ENCODE results near the gene CD209.

The CD209 gene

GRCh38 chr19:7740682-7741054, 6.7 kb downstream of the CD209 start:
- H3K4me1 ChIP-seq (ENCODE audit: control insufficient read depth in 2 of 2, insufficient read depth in 1 of 2, low read depth in 1 of 2, low read length in 2 of 2), result no peaks in the 10 kb centered on the region
- H2BK120ac ChIP-seq (ENCODE audit: low read depth, low read length), result no peak overlapping the region
- H3K23ac ChIP-seq (ENCODE audit: low read depth, low read length, poor library complexity), result no peak overlapping the region
- no peak overlapping the region for H3K4ac ChIP-seq (ENCODE audit: low read length)
- peak overlapping the region; percentile 3 for H2AFZ ChIP-seq (ENCODE audit: low read length)
- no peaks in the 10 kb centered on the region for H3K36me3 ChIP-seq (replicated peaks in 1 of 2; ENCODE audit: control insufficient read depth in 2 of 2, insufficient read depth in 2 of 2, low read length in 2 of 2)
- H4K8ac ChIP-seq (ENCODE audit: low read depth, low read length), result no peak overlapping the region
- H2BK5ac ChIP-seq (ENCODE audit: low read length), result no peak overlapping the region
- H3K4me3 ChIP-seq (ENCODE audit: low read length in 2 of 2), result no peak overlapping the region
- H3K27ac ChIP-seq (replicated peaks; ENCODE audit: low read length), result no peak overlapping the region
- H3K14ac ChIP-seq (ENCODE audit: low read length), result no peak overlapping the region
- no peak overlapping the region for H3K9ac ChIP-seq (ENCODE audit: low read depth, low read length, poor library complexity)
- no peak for DNase-seq (ENCODE audit: low spot score)
- H2AK5ac ChIP-seq (ENCODE audit: low read depth, low read length), result no peak overlapping the region
- no peak overlapping the region for H2BK12ac ChIP-seq (ENCODE audit: low read length)
- H3K4me2 ChIP-seq (ENCODE audit: insufficient read depth, low read length, poor library complexity, severe bottlenecking), result no peak overlapping the region
- H3K18ac ChIP-seq (ENCODE audit: low read length), result no peak overlapping the region
- H3K27me3 ChIP-seq (ENCODE audit: control insufficient read depth in 3 of 3, insufficient read depth in 3 of 3, low read depth in 1 of 3, low read length in 3 of 3), result peaks cover 0 to 7% (median 0%) of the 10 kb centered on the region in 3 experiments
- WGBS, 2 donors (ENCODE audit: extremely low coverage in 2 of 2, insufficient read length in 2 of 2, insufficient replicate concordance in 1 of 2), result no CpG with 5 or more reads among the region's 6 CpGs
- H3K79me1 ChIP-seq (ENCODE audit: low read depth, low read length), result no peaks in the 10 kb centered on the region
- H2BK15ac ChIP-seq (ENCODE audit: low read length), result no peak overlapping the region
- no peak overlapping the region for H4K91ac ChIP-seq (ENCODE audit: low read depth, low read length, poor library complexity)
- no peaks in the 10 kb centered on the region for H3K9me3 ChIP-seq (replicated peaks in 1 of 2; ENCODE audit: control insufficient read depth in 2 of 2, insufficient read depth in 1 of 2, low read depth in 1 of 2, low read length in 2 of 2)

- Histone ChIP-seq H3K9me3 (replicated peaks in 1 of 2; ENCODE audit: control insufficient read depth in 2 of 2, insufficient read depth in 1 of 2, low read depth in 1 of 2, low read length in 2 of 2) (no peaks in the 10 kb centered on the region), H3K9ac (ENCODE audit: low read depth, low read length, poor library complexity) (no peak overlapping the region), H3K18ac (ENCODE audit: low read length) (no peak overlapping the region), H2AK5ac (ENCODE audit: low read depth, low read length) (no peak overlapping the region), H3K4me1 (ENCODE audit: control insufficient read depth in 2 of 2, insufficient read depth in 1 of 2, low read depth in 1 of 2, low read length in 2 of 2) (no peaks in the 10 kb centered on the region), H3K23ac (ENCODE audit: low read depth, low read length, poor library complexity) (no peak overlapping the region), H2BK15ac (ENCODE audit: low read length) (no peak overlapping the region), H4K8ac (ENCODE audit: low read depth, low read length) (no peak overlapping the region), H3K4me2 (ENCODE audit: insufficient read depth, low read length, poor library complexity, severe bottlenecking) (no peak overlapping the region), H3K4me3 (ENCODE audit: low read length in 2 of 2) (no peak overlapping the region), H2BK120ac (ENCODE audit: low read depth, low read length) (no peak overlapping the region), H3K27ac (replicated peaks; ENCODE audit: low read length) (no peak overlapping the region), H3K14ac (ENCODE audit: low read length) (no peak overlapping the region), H3K4ac (ENCODE audit: low read length) (no peak overlapping the region), H2BK5ac (ENCODE audit: low read length) (no peak overlapping the region), H2BK12ac (ENCODE audit: low read length) (no peak overlapping the region), H3K27me3 (ENCODE audit: control insufficient read depth in 3 of 3, insufficient read depth in 3 of 3, low read depth in 1 of 3, low read length in 3 of 3) (peaks cover 0 to 7% (median 0%) of the 10 kb centered on the region in 3 experiments), H3K79me1 (ENCODE audit: low read depth, low read length) (no peaks in the 10 kb centered on the region), H2AFZ (ENCODE audit: low read length) (peak overlapping the region; percentile 3), H3K36me3 (replicated peaks in 1 of 2; ENCODE audit: control insufficient read depth in 2 of 2, insufficient read depth in 2 of 2, low read length in 2 of 2) (no peaks in the 10 kb centered on the region), H4K91ac (ENCODE audit: low read depth, low read length, poor library complexity) (no peak overlapping the region)
- no CpG with 5 or more reads among the region's 19 CpGs for WGBS, 2 donors (ENCODE audit: extremely low coverage in 2 of 2, insufficient read length in 2 of 2, insufficient replicate concordance in 1 of 2)
- no peak for DNase-seq (ENCODE audit: low spot score)
Observed at GRCh38 chr19:7739801-7740681, 7.3 kb downstream of the CD209 start.

- H3K79me1 ChIP-seq (ENCODE audit: low read depth, low read length), result no peaks in the 10 kb centered on the region
- peaks cover 0 to 7% (median 0%) of the 10 kb centered on the region in 3 experiments for H3K27me3 ChIP-seq (ENCODE audit: control insufficient read depth in 3 of 3, insufficient read depth in 3 of 3, low read depth in 1 of 3, low read length in 3 of 3)
- no peak overlapping the region for H2BK12ac ChIP-seq (ENCODE audit: low read length)
- no peak overlapping the region for H3K27ac ChIP-seq (replicated peaks; ENCODE audit: low read length)
- no peak overlapping the region for H2BK15ac ChIP-seq (ENCODE audit: low read length)
- no peak overlapping the region for H3K4me3 ChIP-seq (ENCODE audit: low read length in 2 of 2)
- no peak for DNase-seq (ENCODE audit: low spot score)
- no peak overlapping the region for H2BK120ac ChIP-seq (ENCODE audit: low read depth, low read length)
- H4K8ac ChIP-seq (ENCODE audit: low read depth, low read length), result no peak overlapping the region
- H2BK5ac ChIP-seq (ENCODE audit: low read length), result no peak overlapping the region
- H2AFZ ChIP-seq (ENCODE audit: low read length), result no peak overlapping the region
- no peak overlapping the region for H4K91ac ChIP-seq (ENCODE audit: low read depth, low read length, poor library complexity)
- no peak overlapping the region for H2AK5ac ChIP-seq (ENCODE audit: low read depth, low read length)
- no peak overlapping the region for H3K4ac ChIP-seq (ENCODE audit: low read length)
- no peak overlapping the region for H3K9ac ChIP-seq (ENCODE audit: low read depth, low read length, poor library complexity)
- H3K4me1 ChIP-seq (ENCODE audit: control insufficient read depth in 2 of 2, insufficient read depth in 1 of 2, low read depth in 1 of 2, low read length in 2 of 2), result no peaks in the 10 kb centered on the region
- no peaks in the 10 kb centered on the region for H3K9me3 ChIP-seq (replicated peaks in 1 of 2; ENCODE audit: control insufficient read depth in 2 of 2, insufficient read depth in 1 of 2, low read depth in 1 of 2, low read length in 2 of 2)
- no peak overlapping the region for H3K23ac ChIP-seq (ENCODE audit: low read depth, low read length, poor library complexity)
- H3K36me3 ChIP-seq (replicated peaks in 1 of 2; ENCODE audit: control insufficient read depth in 2 of 2, insufficient read depth in 2 of 2, low read length in 2 of 2), result no peaks in the 10 kb centered on the region
- no peak overlapping the region for H3K4me2 ChIP-seq (ENCODE audit: insufficient read depth, low read length, poor library complexity, severe bottlenecking)
- no peak overlapping the region for H3K14ac ChIP-seq (ENCODE audit: low read length)
- no CpG with 5 or more reads among the region's 2 CpGs for WGBS, 2 donors (ENCODE audit: extremely low coverage in 2 of 2, insufficient read length in 2 of 2, insufficient replicate concordance in 1 of 2)
- no peak overlapping the region for H3K18ac ChIP-seq (ENCODE audit: low read length)
Observed at GRCh38 chr19:7739211-7739755, 8.1 kb downstream of the CD209 start.

GRCh38 chr19:7738023-7738422, 9.3 kb downstream of the CD209 start:
- no peak overlapping the region for H3K4me2 ChIP-seq (ENCODE audit: insufficient read depth, low read length, poor library complexity, severe bottlenecking)
- H3K23ac ChIP-seq (ENCODE audit: low read depth, low read length, poor library complexity), result no peak overlapping the region
- DNase-seq (ENCODE audit: low spot score), result no peak
- H2AFZ ChIP-seq (ENCODE audit: low read length), result no peak overlapping the region
- no peaks in the 10 kb centered on the region for H3K9me3 ChIP-seq (replicated peaks in 1 of 2; ENCODE audit: control insufficient read depth in 2 of 2, insufficient read depth in 1 of 2, low read depth in 1 of 2, low read length in 2 of 2)
- no peak overlapping the region for H3K27ac ChIP-seq (replicated peaks; ENCODE audit: low read length)
- H2BK120ac ChIP-seq (ENCODE audit: low read depth, low read length), result no peak overlapping the region
- H3K27me3 ChIP-seq (ENCODE audit: control insufficient read depth in 3 of 3, insufficient read depth in 3 of 3, low read depth in 1 of 3, low read length in 3 of 3), result peaks cover 0 to 4% (median 0%) of the 10 kb centered on the region in 3 experiments
- no peak overlapping the region for H2AK5ac ChIP-seq (ENCODE audit: low read depth, low read length)
- no peak overlapping the region for H3K9ac ChIP-seq (ENCODE audit: low read depth, low read length, poor library complexity)
- no peak overlapping the region for H3K4ac ChIP-seq (ENCODE audit: low read length)
- WGBS, 2 donors (ENCODE audit: extremely low coverage in 2 of 2, insufficient read length in 2 of 2, insufficient replicate concordance in 1 of 2), result no CpG with 5 or more reads among the region's 7 CpGs
- no peaks in the 10 kb centered on the region for H3K4me1 ChIP-seq (ENCODE audit: control insufficient read depth in 2 of 2, insufficient read depth in 1 of 2, low read depth in 1 of 2, low read length in 2 of 2)
- no peak overlapping the region for H2BK15ac ChIP-seq (ENCODE audit: low read length)
- H4K91ac ChIP-seq (ENCODE audit: low read depth, low read length, poor library complexity), result no peak overlapping the region
- H3K79me1 ChIP-seq (ENCODE audit: low read depth, low read length), result no peaks in the 10 kb centered on the region
- H4K8ac ChIP-seq (ENCODE audit: low read depth, low read length), result no peak overlapping the region
- H3K18ac ChIP-seq (ENCODE audit: low read length), result no peak overlapping the region
- no peak overlapping the region for H2BK5ac ChIP-seq (ENCODE audit: low read length)
- H3K4me3 ChIP-seq (ENCODE audit: low read length in 2 of 2), result no peak overlapping the region
- H2BK12ac ChIP-seq (ENCODE audit: low read length), result no peak overlapping the region
- no peaks in the 10 kb centered on the region for H3K36me3 ChIP-seq (replicated peaks in 1 of 2; ENCODE audit: control insufficient read depth in 2 of 2, insufficient read depth in 2 of 2, low read length in 2 of 2)
- no peak overlapping the region for H3K14ac ChIP-seq (ENCODE audit: low read length)

Data from neuronal stem cell (in vitro differentiated cells).